Natural killer cell (primary cell): Measurements from ENCODE around the gene AQP6. TPM values are rescaled to one million over a fixed set of nuclear protein-coding genes. Genes with fewer than 3 reads are reported as not detected.

Experiments
- ATAC-seq, 3 donors: fragments of 150-1000 bp in 2 of 3; fragments of 200-7000 bp in 1 of 3; cut with Tn5 transposase; 1 replicate in 1 of 3; 2 replicates in 2 of 3; pipeline ENCODE4 v1.10.0; 2021; ENCODE audit warnings: mild to moderate bottlenecking in 2 of 3, moderate library complexity in 2 of 3
- DNase-seq, 2 donors: peaks; one replicate each; pipeline versions ENCODE4 v3.0.0 to v3.0.0-alpha.2; 2013 to 2021; ENCODE audit warnings: mixed read lengths in 1 of 2
- H3K27ac ChIP-seq: one replicate; pipeline ENCODE4 v1.5.1; 2013; ENCODE audit warnings: mild to moderate bottlenecking, low read length
- H3K27me3 ChIP-seq: one replicate; pipeline ENCODE4 v1.6.1; 2013; ENCODE audit warnings: low read length; ENCODE audit not compliant: control insufficient read depth, insufficient read depth
- H3K36me3 ChIP-seq: one replicate; pipeline ENCODE4 v1.6.1; 2013; ENCODE audit warnings: low read length; ENCODE audit not compliant: control insufficient read depth, insufficient read depth
- H3K4me1 ChIP-seq: one replicate; pipeline ENCODE4 v1.6.1; 2013; ENCODE audit warnings: low read length; ENCODE audit not compliant: control insufficient read depth, insufficient read depth
- H3K4me3 ChIP-seq: one replicate; pipeline ENCODE4 v1.5.1; 2013; ENCODE audit warnings: low read length
- H3K9me3 ChIP-seq: one replicate; pipeline ENCODE4 v1.6.1; 2013; ENCODE audit warnings: low read length; ENCODE audit not compliant: control insufficient read depth, insufficient read depth
- H3K27ac Mint-ChIP-seq, 2 donors: one replicate each; pipeline ENCODE4 v1.8.0; 2022; ENCODE audit warnings: mild to moderate bottlenecking in 2 of 2, mixed read lengths in 2 of 2, moderate library complexity in 1 of 2
- H3K27me3 Mint-ChIP-seq, 2 donors: one replicate each; pipeline ENCODE4 v1.8.0; 2022; ENCODE audit warnings: low read depth in 2 of 2, mixed read lengths in 2 of 2
- H3K36me3 Mint-ChIP-seq: one replicate; pipeline ENCODE4 v1.8.0; 2022; ENCODE audit warnings: mixed read lengths
- H3K4me1 Mint-ChIP-seq, 2 donors: one replicate each; pipeline ENCODE4 v1.8.0; 2022; ENCODE audit warnings: mixed read lengths in 2 of 2
- H3K4me3 Mint-ChIP-seq: one replicate; pipeline ENCODE4 v1.8.0; 2022; ENCODE audit warnings: mild to moderate bottlenecking, moderate library complexity, mixed read lengths
- H3K9me3 Mint-ChIP-seq, 2 donors: one replicate each; pipeline ENCODE4 v1.8.0; 2022; ENCODE audit warnings: mixed read lengths in 2 of 2
- WGBS: methylation state at CpG from one replicate; pipeline ENCODE4 v1.1.7; 2013; ENCODE audit warnings: missing lambda C conversion rate; ENCODE audit not compliant: insufficient coverage; 5-methylcytosine and 5-hydroxymethylcytosine counted together
- intact Hi-C: fragments of 100-400 bp; cut with micrococcal nuclease; formaldehyde crosslinking; loops from one replicate; pipeline ENCODE4 v1.14.2; 2022
- total RNA-seq, 4 donors: library from RNA; stranded (reverse); fragments of 120-200 nt in 1 of 4; gene quantifications; one replicate each; pipeline versions ENCODE4 v1.2.3 to v1.2.4, GENCODE V29; 2013 to 2022
- TF ChIP-seq, protein P1 (sequence below): fragments of 200-600 bp; IDR thresholded peaks from one replicate; pipeline ENCODE4 v1.8.0; 2022; ENCODE audit warnings: antibody characterized with exemption

AQP6 gene
- total RNA-seq, 3 donors from 2014 or later (not counting 1 experiment from before 2014, with no cell fraction given): not detected

- TF ChIP-seq, protein P1, sequence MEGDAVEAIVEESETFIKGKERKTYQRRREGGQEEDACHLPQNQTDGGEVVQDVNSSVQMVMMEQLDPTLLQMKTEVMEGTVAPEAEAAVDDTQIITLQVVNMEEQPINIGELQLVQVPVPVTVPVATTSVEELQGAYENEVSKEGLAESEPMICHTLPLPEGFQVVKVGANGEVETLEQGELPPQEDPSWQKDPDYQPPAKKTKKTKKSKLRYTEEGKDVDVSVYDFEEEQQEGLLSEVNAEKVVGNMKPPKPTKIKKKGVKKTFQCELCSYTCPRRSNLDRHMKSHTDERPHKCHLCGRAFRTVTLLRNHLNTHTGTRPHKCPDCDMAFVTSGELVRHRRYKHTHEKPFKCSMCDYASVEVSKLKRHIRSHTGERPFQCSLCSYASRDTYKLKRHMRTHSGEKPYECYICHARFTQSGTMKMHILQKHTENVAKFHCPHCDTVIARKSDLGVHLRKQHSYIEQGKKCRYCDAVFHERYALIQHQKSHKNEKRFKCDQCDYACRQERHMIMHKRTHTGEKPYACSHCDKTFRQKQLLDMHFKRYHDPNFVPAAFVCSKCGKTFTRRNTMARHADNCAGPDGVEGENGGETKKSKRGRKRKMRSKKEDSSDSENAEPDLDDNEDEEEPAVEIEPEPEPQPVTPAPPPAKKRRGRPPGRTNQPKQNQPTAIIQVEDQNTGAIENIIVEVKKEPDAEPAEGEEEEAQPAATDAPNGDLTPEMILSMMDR: no peak
- peaks cover 14 to 15% of the 10 kb centered on the region in 2 donors for H3K4me1 Mint-ChIP-seq
- Histone ChIP-seq H3K4me1 (peaks cover 7% of the 10 kb centered on the region), H3K9me3 (no peaks in the 10 kb centered on the region), H3K36me3 (no peaks in the 10 kb centered on the region), H3K27ac (no peak overlapping the region), H3K4me3 (no peak overlapping the region), H3K27me3 (peaks cover under 1% of the 10 kb centered on the region)
- DNase-seq: no peak
- no peaks in the 10 kb centered on the region for H3K36me3 Mint-ChIP-seq
- no peaks in the 10 kb centered on the region for H3K9me3 Mint-ChIP-seq
- WGBS: 85% methylated on average over 10 of the region's 13 CpGs
- intact Hi-C loops: no loop called here
- ATAC-seq: no peak
- H3K27me3 Mint-ChIP-seq: peaks cover 29% of the 10 kb centered on the region in 2 donors
- H3K4me3 Mint-ChIP-seq: no peak overlapping the region
- no peak overlapping the region for H3K27ac Mint-ChIP-seq
Measured at GRCh38 chr12:49948866-49949845, 23.6 kb upstream of the AQP6 start.

GRCh38 chr12:49949866-49950265, 22.9 kb upstream of the AQP6 start:
- no peaks in the 10 kb centered on the region for H3K36me3 ChIP-seq
- Mint-ChIP-seq H3K4me1 (peaks cover 14 to 15% of the 10 kb centered on the region in 2 donors), H3K27ac (no peak overlapping the region), H3K36me3 (no peaks in the 10 kb centered on the region), H3K4me3 (no peak overlapping the region), H3K27me3 (peaks cover 34 to 36% of the 10 kb centered on the region in 2 donors), H3K9me3 (no peaks in the 10 kb centered on the region)
- WGBS: 86% methylated on average over 3 of the region's 3 CpGs
- no peaks in the 10 kb centered on the region for H3K9me3 ChIP-seq
- H3K4me1 ChIP-seq: peaks cover 7% of the 10 kb centered on the region
- intact Hi-C loops: no loop called here
- ATAC-seq: no peak
- H3K27me3 ChIP-seq: peaks cover 3% of the 10 kb centered on the region
- DNase-seq: no peak
- H3K4me3 ChIP-seq: no peak overlapping the region
- TF ChIP-seq, protein P1: no peak
- H3K27ac ChIP-seq: no peak overlapping the region

- Histone ChIP-seq H3K36me3 (no peaks in the 10 kb centered on the region), H3K27ac (no peak within 1 kb of the TSS), H3K9me3 (no peaks in the 10 kb centered on the region), H3K4me1 (peaks cover 2% of the 10 kb centered on the region), H3K27me3 (peaks cover 3% of the 10 kb centered on the region), H3K4me3 (no peak within 1 kb of the TSS)
- H3K36me3 Mint-ChIP-seq: no peaks in the 10 kb centered on the region
- DNase-seq (no peak), ATAC-seq (no peak)
- H3K9me3 Mint-ChIP-seq: no peaks in the 10 kb centered on the region
- H3K27me3 Mint-ChIP-seq: peaks cover 31 to 34% of the 10 kb centered on the region in 2 donors
- H3K27ac Mint-ChIP-seq: no peak within 1 kb of the TSS
- TF ChIP-seq, protein P1: no peak
- H3K4me1 Mint-ChIP-seq: peaks cover 8% of the 10 kb centered on the region in 2 donors
- WGBS: 87% methylated on average over 32 of the region's 32 CpGs
- intact Hi-C loops: no loop called here
- H3K4me3 Mint-ChIP-seq: no peak within 1 kb of the TSS
Measured at GRCh38 chr12:49950273-49951251, 22.2 kb upstream of the AQP6 start, which contains the start of gene AQP2. Gene AQP2 (plus strand): TSS chr12:49950737. CDS start chr12:49950831, 94 bp downstream.
